ENCODE data around the gene PRKAB2.

Gene PRKAB2

DNA sequence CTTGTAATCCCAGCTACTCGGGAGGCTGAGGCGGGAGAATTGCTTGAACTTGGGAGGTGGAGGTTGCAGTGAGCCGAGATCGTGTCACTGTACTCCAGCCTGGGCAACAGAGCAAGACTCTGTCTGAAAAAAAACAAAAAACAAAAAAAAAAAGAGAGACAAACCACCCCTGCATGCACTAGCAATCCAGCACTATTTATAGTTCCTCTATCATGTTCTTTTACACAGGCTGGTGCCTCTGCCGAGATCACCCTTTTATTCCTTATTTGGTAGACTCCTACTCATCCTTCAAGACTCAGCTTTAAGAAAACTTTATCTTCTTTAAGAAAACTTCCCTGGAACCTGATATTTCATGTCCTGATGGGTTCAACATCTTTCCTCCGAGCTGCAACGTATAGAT lies 42.1 kb upstream of the PRKAB2 start:
- no peak overlapping the region for H3K4me3 ChIP-seq (ENCODE audit: low read length)
- DNase-seq (ENCODE audit: low read depth), result no peak
- TF ChIP-seq, protein P1, sequence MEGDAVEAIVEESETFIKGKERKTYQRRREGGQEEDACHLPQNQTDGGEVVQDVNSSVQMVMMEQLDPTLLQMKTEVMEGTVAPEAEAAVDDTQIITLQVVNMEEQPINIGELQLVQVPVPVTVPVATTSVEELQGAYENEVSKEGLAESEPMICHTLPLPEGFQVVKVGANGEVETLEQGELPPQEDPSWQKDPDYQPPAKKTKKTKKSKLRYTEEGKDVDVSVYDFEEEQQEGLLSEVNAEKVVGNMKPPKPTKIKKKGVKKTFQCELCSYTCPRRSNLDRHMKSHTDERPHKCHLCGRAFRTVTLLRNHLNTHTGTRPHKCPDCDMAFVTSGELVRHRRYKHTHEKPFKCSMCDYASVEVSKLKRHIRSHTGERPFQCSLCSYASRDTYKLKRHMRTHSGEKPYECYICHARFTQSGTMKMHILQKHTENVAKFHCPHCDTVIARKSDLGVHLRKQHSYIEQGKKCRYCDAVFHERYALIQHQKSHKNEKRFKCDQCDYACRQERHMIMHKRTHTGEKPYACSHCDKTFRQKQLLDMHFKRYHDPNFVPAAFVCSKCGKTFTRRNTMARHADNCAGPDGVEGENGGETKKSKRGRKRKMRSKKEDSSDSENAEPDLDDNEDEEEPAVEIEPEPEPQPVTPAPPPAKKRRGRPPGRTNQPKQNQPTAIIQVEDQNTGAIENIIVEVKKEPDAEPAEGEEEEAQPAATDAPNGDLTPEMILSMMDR (conservative IDR thresholded peaks at IDR 0.05; ENCODE audit: low read length), result no peak

DNA sequence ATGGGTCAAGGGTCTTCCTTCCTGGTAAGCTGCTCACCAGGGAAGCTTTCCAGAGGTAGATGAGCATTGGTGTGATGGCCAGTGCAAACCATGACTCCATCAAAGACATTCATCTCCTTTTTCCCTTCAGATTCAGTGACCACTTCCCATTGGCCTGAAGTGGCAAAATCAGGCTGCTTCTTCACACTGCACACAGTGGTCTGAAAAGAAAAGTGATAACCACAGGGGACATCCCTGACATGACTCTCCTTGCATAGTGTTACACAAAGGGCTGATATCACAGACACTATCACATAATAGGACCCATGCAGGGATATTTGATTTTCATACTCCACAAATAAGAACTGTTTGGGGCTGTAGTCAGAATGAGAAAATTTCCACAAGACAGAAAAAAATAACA lies 41.0 kb upstream of the PRKAB2 start:
- no peak overlapping the region for H3K4me3 ChIP-seq (ENCODE audit: low read length)
- TF ChIP-seq, protein P1 (conservative IDR thresholded peaks at IDR 0.05; ENCODE audit: low read length), result no peak
- no peak for DNase-seq (ENCODE audit: low read depth)

DNA sequence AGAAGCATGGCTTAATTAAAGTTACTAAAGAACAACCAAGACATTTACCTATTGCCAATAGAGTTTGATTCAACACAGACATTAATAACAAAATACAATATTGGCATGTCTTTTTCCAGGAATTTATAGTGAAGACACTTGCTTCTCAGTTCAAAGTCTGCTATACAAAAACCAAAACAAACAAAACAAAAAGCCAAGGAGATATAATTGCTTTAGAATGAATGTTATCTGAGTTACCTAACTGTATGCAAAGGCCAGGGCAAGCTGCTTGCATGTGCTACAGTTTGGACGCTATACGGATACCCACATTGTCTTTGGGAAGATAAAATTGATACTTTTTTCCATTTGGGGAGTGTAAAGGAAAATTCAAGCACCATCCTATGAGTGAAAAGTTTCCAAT lies 39.3 kb upstream of the PRKAB2 start:
- TF ChIP-seq, protein P1 (conservative IDR thresholded peaks at IDR 0.05; ENCODE audit: low read length), result no peak
- DNase-seq (ENCODE audit: low read depth), result no peak
- H3K4me3 ChIP-seq (ENCODE audit: low read length), result no peak overlapping the region

DNA sequence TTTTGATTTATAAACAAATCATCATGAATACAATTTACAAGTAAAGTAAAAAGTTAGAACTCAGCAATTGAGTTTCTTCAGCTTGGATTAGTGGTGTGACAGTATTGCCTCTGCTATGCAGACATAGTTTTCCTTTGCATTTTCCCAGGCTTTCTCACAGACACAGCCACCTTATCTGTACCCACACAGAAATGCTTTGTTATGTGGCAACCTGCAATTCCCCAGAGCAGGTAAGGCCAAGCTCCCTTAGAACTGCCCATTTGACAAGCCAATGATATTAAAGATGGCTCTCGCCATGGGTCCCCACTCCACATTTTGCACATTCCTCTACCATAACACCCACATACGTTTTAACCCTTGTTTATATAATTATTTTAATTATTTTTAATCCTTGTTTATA lies 38.7 kb upstream of the PRKAB2 start:
- TF ChIP-seq, protein P1 (conservative IDR thresholded peaks at IDR 0.05; ENCODE audit: low read length), result no peak
- no peak for DNase-seq (ENCODE audit: low read depth)
- H3K4me3 ChIP-seq (ENCODE audit: low read length), result no peak overlapping the region

DNA sequence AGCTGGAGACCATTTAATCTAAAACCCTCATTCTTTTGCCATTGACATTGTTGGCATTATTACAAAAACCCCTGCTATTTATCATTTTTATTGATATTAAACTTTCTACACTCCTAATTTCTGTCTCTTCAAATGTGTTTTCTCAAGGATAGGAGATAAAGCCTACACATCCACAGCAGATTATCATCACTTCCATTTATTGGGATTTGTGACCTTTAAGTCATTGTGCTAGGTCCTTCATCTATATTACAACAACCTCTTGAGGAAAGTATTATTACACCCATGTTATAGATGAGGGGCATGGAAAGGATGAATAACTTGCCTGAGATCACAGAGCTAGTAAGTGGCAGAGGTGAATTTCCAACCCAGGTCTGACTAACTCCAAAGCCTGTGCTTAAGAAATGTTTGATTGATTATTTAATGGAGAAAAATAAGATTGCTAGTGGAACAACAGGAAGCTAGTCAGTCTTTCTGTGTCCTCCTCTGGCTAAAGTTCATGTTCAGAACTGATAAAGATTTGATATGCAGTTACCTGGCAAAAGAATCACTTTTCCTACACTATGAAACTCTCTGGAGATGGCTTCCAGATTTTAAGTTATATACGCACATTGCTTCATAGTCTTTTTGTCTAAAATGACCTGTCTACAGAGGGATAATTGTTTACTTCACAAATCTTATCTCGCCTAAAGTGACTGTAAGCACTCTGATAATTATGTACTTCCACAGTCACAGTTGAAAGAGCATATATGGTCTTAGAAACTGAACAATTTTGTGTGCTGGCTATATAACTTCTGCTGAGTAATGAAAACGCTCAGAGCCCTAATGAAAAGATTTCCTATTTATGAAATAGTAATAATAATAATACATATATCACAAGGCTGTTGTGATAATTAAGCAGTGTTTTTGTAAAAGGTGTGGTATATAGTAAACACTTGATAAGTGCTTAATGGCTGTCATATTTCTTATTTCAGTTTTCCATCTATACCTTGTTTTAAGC lies 37.9 kb upstream of the PRKAB2 start:
- TF ChIP-seq, protein P1 (conservative IDR thresholded peaks at IDR 0.05; ENCODE audit: low read length), result no peak
- H3K4me3 ChIP-seq (ENCODE audit: low read length), result no peak overlapping the region
- no peak for DNase-seq (ENCODE audit: low read depth)

DNA sequence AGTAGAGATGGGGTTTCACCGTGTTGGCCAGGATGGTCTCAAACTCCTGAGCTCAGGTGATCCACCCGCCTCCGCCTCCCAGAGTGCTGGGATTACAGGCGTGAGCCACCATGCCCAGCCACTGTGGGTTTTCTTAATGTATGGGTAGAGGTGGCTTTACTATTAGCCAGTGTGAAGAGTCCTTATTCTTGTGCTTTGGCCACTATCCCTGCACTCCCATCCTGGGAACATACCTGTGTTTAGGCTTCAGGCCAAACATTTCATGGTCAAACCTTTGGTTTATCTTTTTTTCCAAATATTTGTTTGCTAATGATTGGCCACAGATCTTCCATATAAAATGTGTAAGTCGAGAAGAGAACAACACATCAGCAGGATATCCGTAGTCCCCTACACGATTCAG lies 36.3 kb upstream of the PRKAB2 start:
- TF ChIP-seq, protein P1 (conservative IDR thresholded peaks at IDR 0.05; ENCODE audit: low read length), result no peak
- H3K4me3 ChIP-seq (ENCODE audit: low read length), result no peak overlapping the region
- no peak for DNase-seq (ENCODE audit: low read depth)

DNA sequence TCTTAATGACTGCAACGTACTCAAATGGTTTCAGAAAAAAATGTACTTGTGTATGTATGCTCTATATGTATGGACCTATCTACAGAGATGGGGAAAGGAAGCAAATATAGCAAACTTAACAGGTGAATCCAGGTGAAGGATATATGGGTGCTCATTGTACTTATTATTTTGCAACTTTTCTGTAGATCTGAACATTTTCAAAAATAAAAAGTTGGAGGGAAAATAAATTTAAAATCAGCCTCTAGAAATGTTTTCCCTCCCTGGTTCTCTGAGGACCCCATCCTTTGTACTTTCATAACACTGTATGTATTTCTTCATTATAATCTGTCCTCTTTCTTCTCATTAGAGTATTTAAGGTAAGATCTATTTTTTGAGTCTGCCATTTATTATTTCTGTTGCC lies 34.9 kb upstream of the PRKAB2 start:
- no peak for DNase-seq (ENCODE audit: low read depth)
- H3K4me3 ChIP-seq (ENCODE audit: low read length), result no peak overlapping the region
- TF ChIP-seq, protein P1 (conservative IDR thresholded peaks at IDR 0.05; ENCODE audit: low read length), result no peak

Measured in AG10803 (cell line).